BLaER1 treated with 17β-estradiol and CSF1 and Interleukin-3, amounts not matched to agents 10 nM and 100 nM (cell line): Measurements from ENCODE around the gene MAP10.

Experiments used
- H3K27ac ChIP-seq, 11 experiments: shearing (Covaris generic); formaldehyde crosslinking; 2 replicates each; pipeline ENCODE4 v1.8.1; 2022
- H3K27me3 ChIP-seq, 11 experiments: shearing (Covaris generic); formaldehyde crosslinking; 2 replicates each; pipeline ENCODE4 v1.8.1; 2022
- H3K36me3 ChIP-seq, 11 experiments: shearing (Covaris generic); formaldehyde crosslinking; 2 replicates each; pipeline ENCODE4 v1.8.1; 2022
- H3K4me1 ChIP-seq, 10 experiments: shearing (Covaris generic); formaldehyde crosslinking; 2 replicates each; pipeline ENCODE4 v1.8.1; 2022
- H3K4me2 ChIP-seq, 11 experiments: shearing (Covaris generic); formaldehyde crosslinking; 2 replicates each; pipeline ENCODE4 v1.8.1; 2022
- H3K4me3 ChIP-seq, 10 experiments: shearing (Covaris generic); formaldehyde crosslinking; 2 replicates each; pipeline ENCODE4 v1.8.1; 2022
- H3K9ac ChIP-seq, 11 experiments: shearing (Covaris generic); formaldehyde crosslinking; 2 replicates each; pipeline ENCODE4 v1.8.1; 2022
- H3K9me3 ChIP-seq, 11 experiments: shearing (Covaris generic); formaldehyde crosslinking; replicated peaks in 1 of 11; 2 replicates each; pipeline ENCODE4 v1.8.1; 2022
- H4K20me1 ChIP-seq, 11 experiments: shearing (Covaris generic); formaldehyde crosslinking; 2 replicates each; pipeline ENCODE4 v1.8.1; 2022
- Cebpa-rat ChIP-seq, 11 experiments: shearing (Covaris generic); IDR thresholded peaks; 2 replicates each; pipeline ENCODE4 v1.8.1; 2022

The MAP10 gene

DNA sequence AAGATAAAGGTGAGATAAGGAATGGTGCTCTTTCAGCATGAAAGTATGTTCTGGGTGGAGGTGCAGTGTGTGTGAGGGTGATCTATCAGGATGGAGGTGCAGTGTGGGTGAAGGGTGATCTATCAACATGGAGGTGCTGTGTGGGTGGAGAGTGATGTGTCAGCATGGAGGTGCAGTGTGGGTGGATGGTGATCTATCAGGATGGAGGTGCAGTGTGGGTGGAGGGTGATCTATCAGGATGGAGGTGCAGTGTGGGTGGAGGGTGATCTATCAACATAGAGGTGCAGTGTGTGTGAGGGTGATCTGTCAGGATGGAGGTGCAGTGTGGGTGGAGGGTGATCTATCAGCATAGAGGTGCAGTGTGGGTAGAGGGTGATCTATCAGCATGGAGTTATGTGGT lies 12.3 kb upstream of the MAP10 start:
- 0 out of 22 replicates have a peak, but pooled peaks cover 0 to 4% (median 0%) of the 10 kb centered on the region in 11 experiments for H3K9me3 ChIP-seq
- peak overlapping the region in 5 of 11 experiments; percentile 11 to 54 (median 34); a peak in 6 of 22 replicates for H3K4me2 ChIP-seq
- no peak overlapping the region for H3K27ac ChIP-seq
- H3K9ac ChIP-seq: no peak overlapping the region
- no peaks in the 10 kb centered on the region for H3K36me3 ChIP-seq
- no peaks in the 10 kb centered on the region for H4K20me1 ChIP-seq
- peaks cover 6 to 29% (median 18%) of the 10 kb centered on the region in 10 experiments; a peak in 18 of 20 replicates for H3K4me1 ChIP-seq
- no peak overlapping the region for H3K4me3 ChIP-seq
- H3K27me3 ChIP-seq: no peaks in the 10 kb centered on the region
- TF ChIP-seq Cebpa-rat (IDR thresholded peaks at IDR 0.05): no peak

DNA sequence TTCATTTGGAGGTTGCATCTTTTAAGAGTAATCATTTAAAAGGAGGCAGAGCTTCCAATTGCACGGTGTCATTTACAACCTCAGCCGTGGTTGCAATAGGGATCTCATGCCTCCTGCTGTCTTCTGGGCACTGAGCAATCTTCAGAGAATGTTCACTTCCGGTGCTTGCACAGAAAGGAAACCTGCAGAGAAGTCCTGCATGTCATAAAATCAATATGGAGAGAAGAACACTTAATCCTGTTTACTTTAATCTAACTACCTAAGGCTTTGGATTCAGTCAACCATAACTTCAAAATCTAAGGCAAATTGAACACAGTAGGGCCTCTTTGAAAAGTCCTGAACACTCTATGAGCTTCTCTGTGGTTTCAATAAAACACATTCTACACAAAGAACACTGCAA lies 11.3 kb upstream of the MAP10 start:
- no peak overlapping the region for H3K9ac ChIP-seq
- H3K36me3 ChIP-seq: no peaks in the 10 kb centered on the region
- peaks cover 6 to 29% (median 18%) of the 10 kb centered on the region in 10 experiments; a peak in 18 of 20 replicates for H3K4me1 ChIP-seq
- H3K9me3 ChIP-seq: 0 out of 22 replicates have a peak, but pooled peaks cover 0 to 4% (median 0%) of the 10 kb centered on the region in 11 experiments
- H3K27me3 ChIP-seq: no peaks in the 10 kb centered on the region
- no peak overlapping the region for H3K4me3 ChIP-seq
- no peaks in the 10 kb centered on the region for H4K20me1 ChIP-seq
- peak overlapping the region; percentile 1 to 54 (median 28); a peak in 14 of 22 replicates for H3K4me2 ChIP-seq
- H3K27ac ChIP-seq: no peak overlapping the region
- TF ChIP-seq Cebpa-rat (IDR thresholded peaks at IDR 0.05): no peak

DNA sequence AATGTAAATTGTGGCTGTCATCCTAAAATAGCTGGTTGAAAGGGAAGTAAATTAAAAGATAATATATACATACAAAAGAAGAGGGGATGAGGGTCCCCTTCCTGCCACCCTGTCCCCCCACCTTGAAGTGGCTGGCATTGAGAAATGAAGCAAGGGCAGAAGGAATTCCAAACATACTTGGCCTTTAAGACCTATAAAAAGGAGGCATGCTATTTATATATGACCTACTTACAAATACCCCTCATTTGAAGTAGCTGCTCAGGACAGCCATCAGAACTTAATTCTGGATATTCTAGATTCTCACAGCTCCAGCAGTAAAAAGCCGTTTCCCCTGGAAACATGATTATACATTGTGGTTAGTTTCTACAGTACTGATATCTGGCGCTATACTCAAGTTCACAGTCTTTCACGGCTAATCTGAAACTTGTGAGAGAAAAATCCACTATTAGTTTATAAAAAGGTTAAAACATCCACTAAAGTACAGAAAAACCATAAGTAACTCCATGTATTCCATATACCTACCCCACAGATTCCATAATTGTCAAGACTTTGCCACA lies 9.6 kb upstream of the MAP10 start:
- Histone ChIP-seq H3K36me3 (no peaks in the 10 kb centered on the region), H3K27ac (no peak overlapping the region), H3K4me3 (no peak overlapping the region), H3K27me3 (no peaks in the 10 kb centered on the region), H3K4me1 (peaks cover 6 to 29% (median 18%) of the 10 kb centered on the region in 10 experiments; a peak in 18 of 20 replicates), H3K9me3 (0 out of 22 replicates have a peak, but pooled peaks cover 0 to 4% (median 0%) of the 10 kb centered on the region in 11 experiments), H3K9ac (no peak overlapping the region), H4K20me1 (no peaks in the 10 kb centered on the region), H3K4me2 (peak overlapping the region in 5 of 11 experiments; percentile 11 to 56 (median 23); a peak in 9 of 22 replicates)
- no peak for TF ChIP-seq Cebpa-rat (IDR thresholded peaks at IDR 0.05)

DNA sequence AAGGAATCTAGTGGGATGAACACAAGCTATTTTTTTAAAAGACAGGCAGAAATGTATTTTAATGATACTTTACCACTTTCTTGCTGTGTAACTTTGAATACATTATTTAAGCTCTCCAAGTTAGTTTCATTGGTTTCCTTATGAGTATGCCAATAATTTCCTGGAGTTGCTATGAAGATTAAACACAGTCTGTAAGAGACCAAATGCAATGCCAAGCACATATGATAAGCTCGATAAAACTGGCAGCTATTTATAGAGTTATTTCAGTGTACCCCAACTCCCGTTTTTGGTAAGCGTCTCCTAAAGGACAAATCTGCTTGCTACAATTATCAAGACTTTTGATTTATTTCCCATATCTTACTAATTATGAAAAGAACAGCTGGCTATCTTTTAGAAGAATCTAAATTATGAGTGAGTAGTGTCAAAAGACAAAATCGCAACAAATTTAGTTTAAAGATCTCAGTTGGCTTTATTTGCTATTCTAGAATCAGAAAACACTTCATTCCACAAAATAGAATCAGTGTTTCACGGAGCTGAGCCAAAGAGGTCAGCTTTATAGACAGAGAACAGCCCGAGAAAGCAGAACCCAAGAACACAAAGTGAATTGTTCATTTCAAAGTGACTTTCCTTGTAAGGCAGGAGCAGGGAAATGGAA lies 7.2 kb upstream of the MAP10 start:
- H3K4me2 ChIP-seq: no peak overlapping the region
- no peak for TF ChIP-seq Cebpa-rat (IDR thresholded peaks at IDR 0.05)

DNA sequence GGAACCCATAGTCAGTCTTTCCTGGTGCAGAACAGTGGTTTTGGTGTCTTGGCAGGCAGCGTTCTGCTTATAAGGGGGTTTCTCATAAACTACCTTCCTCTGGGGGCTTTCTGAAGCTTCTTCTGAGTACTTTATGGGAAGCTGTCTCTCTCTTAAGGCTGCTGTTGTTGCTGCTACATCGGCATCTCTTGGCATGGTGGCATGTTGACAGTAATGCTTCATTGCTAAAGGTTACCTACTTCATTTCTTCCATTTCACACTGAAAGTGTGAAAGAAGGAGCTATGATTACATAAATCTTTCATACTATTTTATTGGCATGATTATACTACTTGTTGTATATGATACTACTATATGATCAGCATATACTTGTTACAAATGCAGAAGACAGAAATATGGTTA lies 6.3 kb upstream of the MAP10 start:
- H3K4me2 ChIP-seq: no peak overlapping the region
- H3K4me1 ChIP-seq: peaks cover under 1 to 18% (median 9%) of the 10 kb centered on the region in 10 experiments; a peak in 17 of 20 replicates
- 0 out of 22 replicates have a peak, but pooled peaks cover 0 to 4% (median 0%) of the 10 kb centered on the region in 11 experiments for H3K9me3 ChIP-seq
- no peak overlapping the region for H3K4me3 ChIP-seq
- no peak overlapping the region for H3K9ac ChIP-seq
- no peak for TF ChIP-seq Cebpa-rat (IDR thresholded peaks at IDR 0.05)
- H3K27me3 ChIP-seq: no peaks in the 10 kb centered on the region
- no peaks in the 10 kb centered on the region for H4K20me1 ChIP-seq
- H3K27ac ChIP-seq: no peak overlapping the region
- no peaks in the 10 kb centered on the region for H3K36me3 ChIP-seq

More for the DNA sequence above, 7.2 kb upstream of the MAP10 start:
- Histone ChIP-seq H3K27ac (no peak overlapping the region), H3K27me3 (no peaks in the 10 kb centered on the region), H3K4me3 (no peak overlapping the region), H3K4me1 (peaks cover 6 to 28% (median 17%) of the 10 kb centered on the region in 10 experiments; a peak in 18 of 20 replicates), H3K9ac (no peak overlapping the region), H3K36me3 (no peaks in the 10 kb centered on the region), H3K9me3 (0 out of 22 replicates have a peak, but pooled peaks cover 0 to 4% (median 0%) of the 10 kb centered on the region in 11 experiments), H4K20me1 (no peaks in the 10 kb centered on the region)

DNA sequence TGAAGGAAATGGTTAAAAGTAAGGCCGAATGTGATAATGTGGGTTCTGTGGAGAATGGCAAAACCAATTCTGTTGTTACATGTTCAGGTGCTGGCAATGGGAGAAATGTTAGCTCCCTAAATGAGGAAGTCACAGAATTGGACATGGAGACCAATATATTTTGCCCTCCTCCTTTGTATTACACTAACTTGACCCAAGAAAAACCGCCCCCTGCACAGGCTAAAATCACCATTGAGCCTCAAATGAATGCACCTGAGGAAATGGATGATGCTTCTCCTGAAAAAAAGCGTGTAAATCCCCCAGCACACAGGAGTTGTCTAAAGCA lies 932 bp downstream of the MAP10 start:
- peak overlapping the region; percentile 63 to 91 (median 84) for H3K4me3 ChIP-seq
- no peaks in the 10 kb centered on the region for H4K20me1 ChIP-seq
- no peaks in the 10 kb centered on the region for H3K36me3 ChIP-seq
- no peak for TF ChIP-seq Cebpa-rat (IDR thresholded peaks at IDR 0.05)
- peak overlapping the region; percentile 87 to 98 (median 92) for H3K4me2 ChIP-seq
- peak overlapping the region; percentile 88 to 96 (median 93) for H3K9ac ChIP-seq
- H3K27me3 ChIP-seq: no peaks in the 10 kb centered on the region
- peak overlapping the region; percentile 86 to 97 (median 93); a peak in 21 of 22 replicates for H3K27ac ChIP-seq
- peaks cover 18 to 41% (median 32%) of the 10 kb centered on the region in 10 experiments for H3K4me1 ChIP-seq
- peaks cover 0 to 8% (median 0%) of the 10 kb centered on the region in 11 experiments; a peak in 2 of 22 replicates for H3K9me3 ChIP-seq

DNA sequence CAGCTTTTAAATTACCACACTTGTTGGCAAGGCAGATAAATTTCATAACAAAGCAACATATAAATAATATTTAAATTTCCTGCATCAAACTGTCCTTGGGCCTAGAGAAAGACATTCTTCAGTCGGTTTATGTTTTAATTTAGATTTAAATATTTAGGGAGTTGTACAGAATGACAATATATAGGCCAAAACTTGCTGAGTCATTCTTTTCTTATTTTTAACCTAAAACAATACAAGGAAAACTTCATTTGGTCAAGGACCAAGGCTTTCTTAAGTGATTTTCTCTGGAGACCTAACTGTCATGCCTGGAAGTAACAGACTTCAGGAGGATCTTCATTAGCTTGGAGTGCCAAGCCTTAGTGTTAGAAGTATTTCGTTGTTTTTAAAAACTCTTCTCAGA lies 5.6 kb downstream of the MAP10 start:
- H3K9ac ChIP-seq: no peak overlapping the region
- H3K4me3 ChIP-seq: no peak overlapping the region
- no peaks in the 10 kb centered on the region for H3K36me3 ChIP-seq
- no peaks in the 10 kb centered on the region for H3K27me3 ChIP-seq
- H3K4me2 ChIP-seq: peak overlapping the region in 5 of 11 experiments; percentile 0 to 38 (median 22); a peak in 8 of 22 replicates
- H3K9me3 ChIP-seq: 0 out of 22 replicates have a peak, but pooled peaks cover 0 to 4% (median 0%) of the 10 kb centered on the region in 11 experiments
- H3K27ac ChIP-seq: no peak overlapping the region
- no peaks in the 10 kb centered on the region for H4K20me1 ChIP-seq
- no peak for TF ChIP-seq Cebpa-rat (IDR thresholded peaks at IDR 0.05)
- H3K4me1 ChIP-seq: peaks cover 7 to 36% (median 25%) of the 10 kb centered on the region in 10 experiments

DNA sequence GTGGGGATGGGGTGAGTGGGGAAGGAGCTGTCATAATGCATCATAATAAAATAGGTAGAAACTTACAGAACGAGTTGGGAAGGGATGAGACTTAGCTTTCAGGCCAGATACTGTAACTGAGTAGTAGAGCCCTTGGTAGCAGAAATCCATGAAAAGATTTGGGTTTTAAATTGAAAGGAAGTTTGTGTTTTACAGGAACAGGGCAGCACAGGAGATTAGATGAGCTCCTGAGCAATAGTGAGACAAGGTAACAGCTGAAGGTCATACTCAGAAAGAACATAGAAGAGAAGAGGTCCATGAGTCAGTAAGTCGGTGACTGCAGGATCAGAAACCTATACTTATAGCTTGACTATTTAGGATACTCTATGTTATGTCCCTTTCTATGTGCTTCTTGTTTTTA lies 7.3 kb downstream of the MAP10 start:
- H3K36me3 ChIP-seq: no peaks in the 10 kb centered on the region
- H3K4me2 ChIP-seq: no peak overlapping the region
- peaks cover 0 to 27% (median 10%) of the 10 kb centered on the region in 10 experiments; a peak in 11 of 20 replicates for H3K4me1 ChIP-seq
- no peak for TF ChIP-seq Cebpa-rat (IDR thresholded peaks at IDR 0.05)
- H3K27me3 ChIP-seq: no peaks in the 10 kb centered on the region
- H3K4me3 ChIP-seq: no peak overlapping the region
- no peaks in the 10 kb centered on the region for H4K20me1 ChIP-seq
- no peak overlapping the region for H3K27ac ChIP-seq
- H3K9me3 ChIP-seq: no peaks in the 10 kb centered on the region
- no peak overlapping the region for H3K9ac ChIP-seq

DNA sequence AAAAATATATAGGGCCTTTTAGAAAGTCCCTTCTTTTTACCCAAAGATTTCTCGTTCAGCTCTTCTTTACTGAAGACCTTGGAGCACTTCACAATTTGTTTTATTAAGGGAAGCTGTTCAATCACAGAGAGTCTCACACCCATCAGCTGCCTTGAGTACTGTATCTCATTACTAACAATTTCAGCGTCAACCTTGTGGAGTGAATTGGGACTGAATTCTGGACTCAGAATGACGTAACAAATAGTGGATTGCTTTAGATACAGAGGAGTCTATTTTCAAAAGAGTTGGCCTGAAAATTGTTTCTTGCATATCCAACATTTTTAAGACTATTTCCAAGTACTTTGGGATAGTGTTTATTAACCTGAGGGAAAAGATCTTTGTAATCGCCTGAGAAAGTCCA lies 7.9 kb downstream of the MAP10 start:
- Histone ChIP-seq H3K9ac (no peak overlapping the region), H3K27ac (no peak overlapping the region), H3K9me3 (no peaks in the 10 kb centered on the region), H3K27me3 (no peaks in the 10 kb centered on the region), H3K4me1 (peaks cover 0 to 27% (median 9%) of the 10 kb centered on the region in 10 experiments; a peak in 10 of 20 replicates), H3K4me2 (no peak overlapping the region), H4K20me1 (no peaks in the 10 kb centered on the region), H3K4me3 (no peak overlapping the region), H3K36me3 (no peaks in the 10 kb centered on the region)
- TF ChIP-seq Cebpa-rat (IDR thresholded peaks at IDR 0.05): no peak
